A549 (cell line): ENCODE data around the gene XPC.

ENCODE experiments used
- CTCF ChIP-seq: fragments of >200 bp; sonication (Bioruptor Twin); formaldehyde crosslinking; IDR thresholded peaks from 3 replicates; pipeline ENCODE4 v1.5.1; 2016
- EP300 ChIP-seq, 2 experiments: fragments of >200 bp; sonication (Bioruptor Twin); formaldehyde crosslinking; IDR thresholded peaks; 2 replicates in 1 of 2; 3 replicates in 1 of 2; pipeline ENCODE4 v1.6.1; 2016 to 2017
- POLR2A ChIP-seq: IDR thresholded peaks from 2 replicates; pipeline ENCODE4 v1.6.1; 2012; ENCODE audit warnings: mild to moderate bottlenecking, low read length
- TF ChIP-seq, protein P1 (sequence below): fragments of 200-600 bp; sonication (generic); IDR thresholded peaks from 2 replicates; pipeline ENCODE4 v1.6.1; 2016; ENCODE audit warnings: antibody characterized with exemption, mild to moderate bottlenecking, moderate library complexity

DNA sequence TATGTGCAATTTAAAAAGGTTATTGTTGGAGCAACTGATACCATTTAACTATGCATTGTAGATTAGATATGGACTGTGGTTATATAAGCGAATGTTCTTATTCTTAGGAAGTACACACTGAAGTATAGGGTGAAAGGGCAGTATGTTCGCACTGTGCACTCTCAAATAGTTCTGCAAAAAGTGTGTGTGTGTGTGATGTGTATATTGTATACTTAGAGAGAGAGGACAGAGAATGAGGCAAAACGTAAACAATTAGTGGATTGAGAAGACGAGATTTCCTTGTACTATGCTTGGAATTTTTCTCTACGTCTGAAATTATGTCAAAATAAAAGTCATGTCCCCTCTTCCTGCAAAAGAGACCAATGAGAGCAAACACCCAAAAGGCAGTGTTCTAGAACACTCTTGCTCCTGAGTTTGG lies 30.6 kb upstream of the XPC start:
- TF ChIP-seq POLR2A (no peak), CTCF (no peak), EP300 (IDR thresholded peaks at IDR 0.05) (no peak)
- TF ChIP-seq, protein P1, sequence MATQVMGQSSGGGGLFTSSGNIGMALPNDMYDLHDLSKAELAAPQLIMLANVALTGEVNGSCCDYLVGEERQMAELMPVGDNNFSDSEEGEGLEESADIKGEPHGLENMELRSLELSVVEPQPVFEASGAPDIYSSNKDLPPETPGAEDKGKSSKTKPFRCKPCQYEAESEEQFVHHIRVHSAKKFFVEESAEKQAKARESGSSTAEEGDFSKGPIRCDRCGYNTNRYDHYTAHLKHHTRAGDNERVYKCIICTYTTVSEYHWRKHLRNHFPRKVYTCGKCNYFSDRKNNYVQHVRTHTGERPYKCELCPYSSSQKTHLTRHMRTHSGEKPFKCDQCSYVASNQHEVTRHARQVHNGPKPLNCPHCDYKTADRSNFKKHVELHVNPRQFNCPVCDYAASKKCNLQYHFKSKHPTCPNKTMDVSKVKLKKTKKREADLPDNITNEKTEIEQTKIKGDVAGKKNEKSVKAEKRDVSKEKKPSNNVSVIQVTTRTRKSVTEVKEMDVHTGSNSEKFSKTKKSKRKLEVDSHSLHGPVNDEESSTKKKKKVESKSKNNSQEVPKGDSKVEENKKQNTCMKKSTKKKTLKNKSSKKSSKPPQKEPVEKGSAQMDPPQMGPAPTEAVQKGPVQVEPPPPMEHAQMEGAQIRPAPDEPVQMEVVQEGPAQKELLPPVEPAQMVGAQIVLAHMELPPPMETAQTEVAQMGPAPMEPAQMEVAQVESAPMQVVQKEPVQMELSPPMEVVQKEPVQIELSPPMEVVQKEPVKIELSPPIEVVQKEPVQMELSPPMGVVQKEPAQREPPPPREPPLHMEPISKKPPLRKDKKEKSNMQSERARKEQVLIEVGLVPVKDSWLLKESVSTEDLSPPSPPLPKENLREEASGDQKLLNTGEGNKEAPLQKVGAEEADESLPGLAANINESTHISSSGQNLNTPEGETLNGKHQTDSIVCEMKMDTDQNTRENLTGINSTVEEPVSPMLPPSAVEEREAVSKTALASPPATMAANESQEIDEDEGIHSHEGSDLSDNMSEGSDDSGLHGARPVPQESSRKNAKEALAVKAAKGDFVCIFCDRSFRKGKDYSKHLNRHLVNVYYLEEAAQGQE = no peak
